Left colon (tissue), 2 donors: ENCODE data around the gene NTHL1. TPM values are rescaled to one million over a fixed set of nuclear protein-coding genes. Genes with fewer than 3 reads are reported as not detected.
A peak's percentile ranks its signal among the peaks of the same experiment; 100 is the strongest.

Source experiments
- ATAC-seq: fragments of 200-7000 bp; cut with Tn5 transposase; one replicate; pipeline ENCODE4 v1.9.1; 2020; ENCODE audit warnings: mild to moderate bottlenecking, moderate library complexity
- DNase-seq, 2 donors: peaks; one replicate each; pipeline ENCODE4 v3.0.0-alpha.2; 2020
- intact Hi-C, 2 donors: fragments of 100-400 bp; cut with DNase I in 1 of 2; cut with micrococcal nuclease in 1 of 2; formaldehyde crosslinking; loops; one replicate each; pipeline versions ENCODE4 v1.11.2 to v1.14.0; 2022; cut with DNase I, micrococcal nuclease
- total RNA-seq, 2 donors: library from RNA; stranded (reverse); fragmentation: NEBNext Ultra II Directional; extraction: Animal tissue kit (Norgen Biotek cat#: 25700); gene quantifications; one replicate each; pipeline ENCODE4 v1.2.1, GENCODE V29; 2021
- donor health status: DM: no; HTN: no; CAD: no.
- donor health status: DM: yes; HTN: yes; CAD: no.

Gene NTHL1
- total RNA-seq, 2 donors from 2014 or later = 27.3 to 29.5 TPM

- no peak for ATAC-seq
- no peak for DNase-seq
- intact Hi-C loops = no loop called here
These were observed 25.3 kb upstream of the NTHL1 start for GRCh38 chr16:2072926-2073325.

- ATAC-seq = peak; percentile 14
- intact Hi-C loops = no loop called here
- no peak for DNase-seq
These were observed 24.0 kb upstream of the NTHL1 start for GRCh38 chr16:2071454-2072202.

GRCh38 chr16:2070576-2071453 is 23.2 kb upstream of the NTHL1 start:
- intact Hi-C loops = no loop called here
- ATAC-seq = peak; percentile 11
- no peak for DNase-seq

GRCh38 chr16:2066139-2066538 is 18.5 kb upstream of the NTHL1 start:
- intact Hi-C loops = no loop called here
- ATAC-seq (no peak), DNase-seq (no peak)

- intact Hi-C loops = no loop called here
- no peak for DNase-seq
- no peak for ATAC-seq
These were observed 16.8 kb upstream of the NTHL1 start for GRCh38 chr16:2064368-2064945.

- intact Hi-C loops = no loop called here
- no peak for DNase-seq
- no peak for ATAC-seq
These were observed 16.2 kb upstream of the NTHL1 start for GRCh38 chr16:2063861-2064260.

- ATAC-seq (no peak), DNase-seq (no peak)
- intact Hi-C loops = no loop called here
These were observed 15.2 kb upstream of the NTHL1 start for GRCh38 chr16:2062801-2063200.

GRCh38 chr16:2061526-2061925 is 13.9 kb upstream of the NTHL1 start:
- intact Hi-C loops = no loop called here
- ATAC-seq (no peak), DNase-seq (no peak)

GRCh38 chr16:2061023-2061422 is 13.4 kb upstream of the NTHL1 start:
- intact Hi-C loops = no loop called here
- DNase-seq (no peak), ATAC-seq (no peak)

- ATAC-seq (no peak), DNase-seq (no peak)
- intact Hi-C loops = no loop called here
These were observed 12.7 kb upstream of the NTHL1 start for GRCh38 chr16:2060346-2060745.

- DNase-seq = no peak
- no peak for ATAC-seq
- intact Hi-C loops = no loop called here
These were observed 11.2 kb upstream of the NTHL1 start for GRCh38 chr16:2058872-2059271.

- intact Hi-C loops = no loop called here
- DNase-seq (no peak), ATAC-seq (no peak)
These were observed 10.8 kb upstream of the NTHL1 start for GRCh38 chr16:2058420-2058819.

GRCh38 chr16:2057438-2057837 is 9.8 kb upstream of the NTHL1 start:
- DNase-seq (no peak), ATAC-seq (no peak)
- intact Hi-C loops = no loop called here

GRCh38 chr16:2056681-2057407 is 9.2 kb upstream of the NTHL1 start:
- ATAC-seq (no peak), DNase-seq (no peak)
- intact Hi-C loops = no loop called here

- no peak for ATAC-seq
- no peak for DNase-seq
- intact Hi-C loops = no loop called here
These were observed 8.4 kb upstream of the NTHL1 start for GRCh38 chr16:2056077-2056476.

- ATAC-seq = peak; percentile 98
- intact Hi-C loops = no loop called here
- DNase-seq = peak; percentile 93
These were observed 7.1 kb upstream of the NTHL1 start for GRCh38 chr16:2054543-2055245.

- intact Hi-C loops = no loop called here
- no peak for DNase-seq
- ATAC-seq = no peak
These were observed 6.3 kb upstream of the NTHL1 start for GRCh38 chr16:2053897-2054296.

- ATAC-seq (no peak), DNase-seq (no peak)
- intact Hi-C loops = no loop called here
These were observed 5.6 kb upstream of the NTHL1 start for GRCh38 chr16:2053211-2053610.

- ATAC-seq (peak; percentile 20), DNase-seq (peak in 1 of 2 donors; percentile 62)
- intact Hi-C loops = no loop called here
These were observed 496 bp upstream of the NTHL1 start for GRCh38 chr16:2048116-2048543.
